KMS-11 (cell line): ENCODE data around the gene PAX8.
A peak's percentile ranks its signal among the peaks of the same experiment; 100 is the strongest.
"Not testable (repeated sequence)": the region's sequence is repeated elsewhere in the genome, so short reads cannot be mapped to it uniquely, and the experiment has no call there.

Experiments
- H2AFZ ChIP-seq: fragments of 200-600 bp; sonication (generic); 2 replicates; pipeline ENCODE4 v1.6.1; 2016; ENCODE audit warnings: antibody characterized with exemption, mixed run types, low read depth
- H3K27ac ChIP-seq: fragments of 200-600 bp; sonication (generic); 2 replicates; pipeline ENCODE4 v1.6.1; 2016; ENCODE audit warnings: mild to moderate bottlenecking, mixed run types
- H3K27me3 ChIP-seq: fragments of 200-600 bp; sonication (generic); 2 replicates; pipeline ENCODE4 v1.6.1; 2017; ENCODE audit warnings: mild to moderate bottlenecking, low read depth, mixed run types, moderate library complexity; ENCODE audit not compliant: insufficient read depth
- H3K36me3 ChIP-seq: fragments of 200-600 bp; sonication (generic); 2 replicates; pipeline ENCODE4 v1.6.1; 2017; ENCODE audit warnings: mild to moderate bottlenecking, mixed run types; ENCODE audit not compliant: insufficient read depth
- H3K4me1 ChIP-seq: fragments of 200-600 bp; sonication (generic); 2 replicates; pipeline ENCODE4 v1.6.1; 2016; ENCODE audit warnings: mild to moderate bottlenecking, low read depth, mixed run types; ENCODE audit not compliant: poor library complexity, severe bottlenecking
- H3K4me2 ChIP-seq: fragments of 200-600 bp; sonication (generic); 2 replicates; pipeline ENCODE4 v1.7.0; 2016; ENCODE audit warnings: mild to moderate bottlenecking, mixed run types
- H3K4me3 ChIP-seq: fragments of 200-600 bp; sonication (generic); IDR thresholded peaks from 2 replicates; pipeline ENCODE4 v1.6.1; 2017; ENCODE audit warnings: low read depth, low read length, mixed read lengths; ENCODE audit not compliant: insufficient read depth
- H3K79me2 ChIP-seq: fragments of 200-600 bp; sonication (generic); 2 replicates; pipeline ENCODE4 v1.6.1; 2016; ENCODE audit warnings: low read depth, mixed run types; ENCODE audit not compliant: insufficient read depth
- H3K9ac ChIP-seq: fragments of 200-600 bp; sonication (generic); 2 replicates; pipeline ENCODE4 v1.6.1; 2016; ENCODE audit warnings: mild to moderate bottlenecking, mixed run types
- H4K20me1 ChIP-seq: fragments of 200-600 bp; sonication (generic); 2 replicates; pipeline ENCODE4 v1.6.1; 2016; ENCODE audit warnings: mild to moderate bottlenecking, mixed run types; ENCODE audit not compliant: insufficient read depth
- TF ChIP-seq, protein P1 (sequence below): fragments of 200-600 bp; sonication (generic); conservative IDR thresholded peaks from 2 replicates; pipeline ENCODE4 v1.6.1; 2017; ENCODE audit warnings: low read depth, mild to moderate bottlenecking, antibody characterized with exemption, low read length, moderate library complexity, mixed read lengths

PAX8 gene

DNA sequence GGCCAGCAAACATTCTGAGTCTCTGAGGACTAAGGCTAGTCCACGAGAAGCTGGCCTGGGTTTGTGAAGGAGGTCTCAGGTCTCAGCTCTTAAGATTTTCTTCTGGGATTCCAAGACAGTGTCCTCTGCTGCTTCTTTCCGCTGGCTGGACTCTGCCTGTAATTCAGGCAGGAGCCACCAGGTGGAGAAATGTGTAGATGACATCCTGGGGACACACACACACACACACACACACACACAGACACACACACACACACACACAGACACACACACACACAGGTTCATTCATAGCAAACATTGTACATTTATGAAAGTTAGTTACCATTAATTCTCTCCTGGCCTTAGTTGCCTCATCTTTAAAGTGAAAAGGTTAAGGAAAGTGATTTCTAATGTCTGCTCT is 18.9 kb upstream of the PAX8 start:
- H3K4me1 ChIP-seq, H3K4me2 ChIP-seq, H2AFZ ChIP-seq, H3K27me3 ChIP-seq, H4K20me1 ChIP-seq, H3K79me2 ChIP-seq, H3K4me3 ChIP-seq, H3K27ac ChIP-seq, H3K9ac ChIP-seq, H3K36me3 ChIP-seq: not testable (repeated sequence)
- TF ChIP-seq, protein P1, sequence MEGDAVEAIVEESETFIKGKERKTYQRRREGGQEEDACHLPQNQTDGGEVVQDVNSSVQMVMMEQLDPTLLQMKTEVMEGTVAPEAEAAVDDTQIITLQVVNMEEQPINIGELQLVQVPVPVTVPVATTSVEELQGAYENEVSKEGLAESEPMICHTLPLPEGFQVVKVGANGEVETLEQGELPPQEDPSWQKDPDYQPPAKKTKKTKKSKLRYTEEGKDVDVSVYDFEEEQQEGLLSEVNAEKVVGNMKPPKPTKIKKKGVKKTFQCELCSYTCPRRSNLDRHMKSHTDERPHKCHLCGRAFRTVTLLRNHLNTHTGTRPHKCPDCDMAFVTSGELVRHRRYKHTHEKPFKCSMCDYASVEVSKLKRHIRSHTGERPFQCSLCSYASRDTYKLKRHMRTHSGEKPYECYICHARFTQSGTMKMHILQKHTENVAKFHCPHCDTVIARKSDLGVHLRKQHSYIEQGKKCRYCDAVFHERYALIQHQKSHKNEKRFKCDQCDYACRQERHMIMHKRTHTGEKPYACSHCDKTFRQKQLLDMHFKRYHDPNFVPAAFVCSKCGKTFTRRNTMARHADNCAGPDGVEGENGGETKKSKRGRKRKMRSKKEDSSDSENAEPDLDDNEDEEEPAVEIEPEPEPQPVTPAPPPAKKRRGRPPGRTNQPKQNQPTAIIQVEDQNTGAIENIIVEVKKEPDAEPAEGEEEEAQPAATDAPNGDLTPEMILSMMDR = 0 out of 2 replicates have a peak, but pooled peaks have one; percentile 17

DNA sequence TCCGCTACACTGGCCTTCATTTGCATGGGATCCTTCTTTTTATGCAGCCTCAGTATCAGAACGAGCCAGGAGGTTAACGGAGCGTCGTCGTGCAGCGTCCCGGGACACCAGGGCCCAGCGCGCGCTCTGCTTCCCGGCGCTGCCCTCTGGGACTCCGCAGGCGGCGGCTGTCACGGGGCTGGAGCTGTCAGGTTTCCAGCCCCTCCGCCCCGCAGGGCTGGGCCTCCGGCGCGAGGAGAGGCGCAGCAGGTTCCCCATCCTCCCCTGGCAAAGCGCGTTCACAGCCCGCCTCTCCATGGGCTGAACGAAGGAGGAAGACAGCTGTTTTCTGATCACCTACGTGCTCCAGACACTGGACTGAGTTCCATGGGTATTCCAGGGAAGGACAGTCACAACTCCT is 12.5 kb upstream of the PAX8 start:
- Histone ChIP-seq H2AFZ (no peak overlapping the region), H3K4me2 (no peak overlapping the region), H3K27me3 (no peaks in the 10 kb centered on the region), H3K27ac (no peak overlapping the region), H3K4me3 (no peak overlapping the region), H3K9ac (no peak overlapping the region), H3K79me2 (no peaks in the 10 kb centered on the region), H3K36me3 (no peaks in the 10 kb centered on the region), H4K20me1 (no peaks in the 10 kb centered on the region), H3K4me1 (no peaks in the 10 kb centered on the region)
- TF ChIP-seq, protein P1 = no peak

DNA sequence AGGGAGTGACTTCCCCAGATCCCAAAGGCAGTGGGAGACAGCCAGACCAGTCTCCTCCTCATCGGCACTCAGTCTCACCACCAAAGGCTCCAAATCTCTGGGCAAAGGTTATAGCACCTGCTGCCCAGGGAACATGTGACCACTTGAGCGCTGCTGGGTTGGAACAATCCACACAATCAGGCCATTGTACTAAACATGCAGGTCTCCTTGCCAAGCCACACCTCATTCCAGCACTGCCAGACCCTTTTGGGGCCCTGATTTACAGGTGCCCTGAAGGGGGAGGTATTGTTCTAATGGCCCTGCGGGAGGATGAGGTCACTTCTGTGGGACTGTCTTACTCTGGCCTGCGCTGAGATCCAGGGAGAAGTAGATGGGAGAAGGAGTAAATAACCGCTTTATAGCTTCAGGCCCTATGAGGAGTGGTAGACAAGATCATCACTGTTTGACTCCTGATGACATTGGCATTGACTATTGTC is 10.0 kb upstream of the PAX8 start:
- not testable (repeated sequence) for H3K4me1 ChIP-seq, H3K4me3 ChIP-seq, H3K36me3 ChIP-seq, H3K4me2 ChIP-seq, H3K79me2 ChIP-seq, H3K27ac ChIP-seq, H2AFZ ChIP-seq, H4K20me1 ChIP-seq, H3K9ac ChIP-seq, H3K27me3 ChIP-seq

DNA sequence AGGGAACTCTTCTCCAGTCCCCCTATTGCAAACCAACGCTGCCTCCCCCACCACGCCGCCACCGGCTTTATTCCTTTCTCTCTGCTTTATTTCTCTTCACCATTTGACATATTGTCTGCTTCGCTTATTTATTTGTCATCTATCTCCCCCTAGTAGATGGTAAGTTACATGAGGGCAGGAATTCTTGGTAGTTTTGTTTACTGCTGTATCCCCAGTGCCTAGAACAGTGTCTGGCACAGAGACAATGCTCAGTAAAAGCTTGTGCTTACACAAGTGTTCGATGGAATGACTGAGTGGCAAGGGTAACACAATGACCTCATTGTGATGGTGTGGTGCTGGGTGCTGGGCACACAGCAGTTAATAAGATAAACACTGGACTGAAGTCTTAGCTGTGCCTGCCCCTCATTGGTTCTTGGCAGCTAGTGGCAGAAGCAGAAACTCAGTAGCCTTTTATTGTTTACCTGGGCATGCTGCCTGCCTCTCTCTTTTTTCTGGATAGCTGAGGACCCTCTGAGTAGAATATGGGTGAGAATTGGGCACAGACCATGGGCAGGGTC is 9.5 kb upstream of the PAX8 start:
- not testable (repeated sequence) for H3K9ac ChIP-seq, H3K79me2 ChIP-seq, H2AFZ ChIP-seq, H3K27ac ChIP-seq, H3K4me3 ChIP-seq, H3K36me3 ChIP-seq, H3K4me1 ChIP-seq, H3K27me3 ChIP-seq, H3K4me2 ChIP-seq, H4K20me1 ChIP-seq

DNA sequence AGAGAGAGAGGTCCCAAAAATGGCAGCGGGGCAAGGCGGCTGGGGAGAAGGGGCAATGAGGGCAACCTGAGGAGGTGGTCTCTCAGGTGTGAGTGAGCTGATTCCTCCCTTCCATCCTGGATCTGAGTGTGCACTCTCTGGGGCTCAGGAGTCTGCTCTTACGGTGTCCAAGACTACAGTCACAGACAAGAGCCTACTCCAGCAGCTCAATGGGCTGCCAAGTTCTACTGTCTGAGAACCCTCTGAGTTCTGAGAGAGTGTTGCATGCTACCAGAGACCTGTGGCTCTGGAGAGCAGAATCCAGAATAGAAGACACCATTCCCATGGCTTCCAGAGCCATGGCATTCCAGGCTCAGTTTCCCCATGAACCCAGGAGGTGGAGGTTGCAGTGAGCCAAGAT is 7.1 kb upstream of the PAX8 start:
- Histone ChIP-seq H3K4me2 (no peak overlapping the region), H3K27ac (no peak overlapping the region), H3K4me1 (no peaks in the 10 kb centered on the region), H3K27me3 (no peaks in the 10 kb centered on the region), H3K9ac (no peak overlapping the region), H2AFZ (no peak overlapping the region), H3K79me2 (no peaks in the 10 kb centered on the region), H4K20me1 (no peaks in the 10 kb centered on the region), H3K4me3 (no peak overlapping the region), H3K36me3 (no peaks in the 10 kb centered on the region)
- TF ChIP-seq, protein P1 = no peak

DNA sequence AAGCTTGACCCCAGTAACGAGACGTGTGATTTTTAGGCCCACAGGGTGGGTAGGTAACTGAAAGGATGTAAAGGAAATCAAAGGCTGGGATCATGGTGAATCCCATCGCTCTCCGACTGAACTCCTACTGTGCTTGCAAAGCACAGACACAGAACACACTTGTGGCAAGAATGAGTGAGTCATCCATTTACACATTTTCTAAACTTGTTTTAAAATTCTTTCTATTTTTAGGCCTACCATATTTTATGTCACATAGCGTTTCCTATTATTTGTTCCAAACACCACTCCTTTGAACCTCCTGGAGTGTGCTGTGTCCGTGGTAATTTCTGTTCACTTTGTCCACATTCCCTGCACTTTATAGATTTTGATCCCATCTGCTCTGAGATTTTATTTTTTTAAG is 6.3 kb upstream of the PAX8 start:
- H2AFZ ChIP-seq, H3K27me3 ChIP-seq, H3K79me2 ChIP-seq, H4K20me1 ChIP-seq, H3K27ac ChIP-seq, H3K4me3 ChIP-seq, H3K4me1 ChIP-seq, H3K4me2 ChIP-seq, H3K36me3 ChIP-seq, H3K9ac ChIP-seq: not testable (repeated sequence)
